Measurements from ENCODE around the gene PDPK1.

Gene PDPK1

GRCh38 chr16:2499890-2500429 lies 37.9 kb upstream of the PDPK1 start:
- TF ChIP-seq, protein P1, sequence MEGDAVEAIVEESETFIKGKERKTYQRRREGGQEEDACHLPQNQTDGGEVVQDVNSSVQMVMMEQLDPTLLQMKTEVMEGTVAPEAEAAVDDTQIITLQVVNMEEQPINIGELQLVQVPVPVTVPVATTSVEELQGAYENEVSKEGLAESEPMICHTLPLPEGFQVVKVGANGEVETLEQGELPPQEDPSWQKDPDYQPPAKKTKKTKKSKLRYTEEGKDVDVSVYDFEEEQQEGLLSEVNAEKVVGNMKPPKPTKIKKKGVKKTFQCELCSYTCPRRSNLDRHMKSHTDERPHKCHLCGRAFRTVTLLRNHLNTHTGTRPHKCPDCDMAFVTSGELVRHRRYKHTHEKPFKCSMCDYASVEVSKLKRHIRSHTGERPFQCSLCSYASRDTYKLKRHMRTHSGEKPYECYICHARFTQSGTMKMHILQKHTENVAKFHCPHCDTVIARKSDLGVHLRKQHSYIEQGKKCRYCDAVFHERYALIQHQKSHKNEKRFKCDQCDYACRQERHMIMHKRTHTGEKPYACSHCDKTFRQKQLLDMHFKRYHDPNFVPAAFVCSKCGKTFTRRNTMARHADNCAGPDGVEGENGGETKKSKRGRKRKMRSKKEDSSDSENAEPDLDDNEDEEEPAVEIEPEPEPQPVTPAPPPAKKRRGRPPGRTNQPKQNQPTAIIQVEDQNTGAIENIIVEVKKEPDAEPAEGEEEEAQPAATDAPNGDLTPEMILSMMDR (IDR thresholded peaks at IDR 0.05; ENCODE audit: low read depth, low read length, missing control alignments) = no peak
- in situ Hi-C loops (cut with HindIII; ENCODE audit: low sequenced_read_pairs) = no loop called here
- no peak overlapping the region for H3K4me3 ChIP-seq (ENCODE audit: low read depth, low read length)
- no peak for DNase-seq (ENCODE audit: low read depth)

- no peak for DNase-seq (ENCODE audit: low read depth)
- in situ Hi-C loops (cut with HindIII; ENCODE audit: low sequenced_read_pairs) = no loop called here
- no peak overlapping the region for H3K4me3 ChIP-seq (ENCODE audit: low read depth, low read length)
- TF ChIP-seq, protein P1 (IDR thresholded peaks at IDR 0.05; ENCODE audit: low read depth, low read length, missing control alignments) = no peak
These were observed 37.3 kb upstream of the PDPK1 start for GRCh38 chr16:2500430-2500917.

GRCh38 chr16:2500918-2501750 lies 36.7 kb upstream of the PDPK1 start:
- DNase-seq (ENCODE audit: low read depth) = peak; percentile 48
- H3K4me3 ChIP-seq (ENCODE audit: low read depth, low read length) = no peak overlapping the region
- in situ Hi-C loops (cut with HindIII; ENCODE audit: low sequenced_read_pairs) = no loop called here
- TF ChIP-seq, protein P1 (IDR thresholded peaks at IDR 0.05; ENCODE audit: low read depth, low read length, missing control alignments) = peak; percentile 94

- TF ChIP-seq, protein P1 (IDR thresholded peaks at IDR 0.05; ENCODE audit: low read depth, low read length, missing control alignments) = no peak
- no peak overlapping the region for H3K4me3 ChIP-seq (ENCODE audit: low read depth, low read length)
- in situ Hi-C loops (cut with HindIII; ENCODE audit: low sequenced_read_pairs) = no loop called here
- DNase-seq (ENCODE audit: low read depth) = no peak
These were observed 35.6 kb upstream of the PDPK1 start for GRCh38 chr16:2501946-2502895.

GRCh38 chr16:2505695-2506094 lies 32.1 kb upstream of the PDPK1 start:
- DNase-seq (ENCODE audit: low read depth) = no peak
- H3K4me3 ChIP-seq (ENCODE audit: low read depth, low read length) = no peak overlapping the region
- TF ChIP-seq, protein P1 (IDR thresholded peaks at IDR 0.05; ENCODE audit: low read depth, low read length, missing control alignments) = no peak
- in situ Hi-C loops (cut with HindIII; ENCODE audit: low sequenced_read_pairs) = no loop called here

DNA sequence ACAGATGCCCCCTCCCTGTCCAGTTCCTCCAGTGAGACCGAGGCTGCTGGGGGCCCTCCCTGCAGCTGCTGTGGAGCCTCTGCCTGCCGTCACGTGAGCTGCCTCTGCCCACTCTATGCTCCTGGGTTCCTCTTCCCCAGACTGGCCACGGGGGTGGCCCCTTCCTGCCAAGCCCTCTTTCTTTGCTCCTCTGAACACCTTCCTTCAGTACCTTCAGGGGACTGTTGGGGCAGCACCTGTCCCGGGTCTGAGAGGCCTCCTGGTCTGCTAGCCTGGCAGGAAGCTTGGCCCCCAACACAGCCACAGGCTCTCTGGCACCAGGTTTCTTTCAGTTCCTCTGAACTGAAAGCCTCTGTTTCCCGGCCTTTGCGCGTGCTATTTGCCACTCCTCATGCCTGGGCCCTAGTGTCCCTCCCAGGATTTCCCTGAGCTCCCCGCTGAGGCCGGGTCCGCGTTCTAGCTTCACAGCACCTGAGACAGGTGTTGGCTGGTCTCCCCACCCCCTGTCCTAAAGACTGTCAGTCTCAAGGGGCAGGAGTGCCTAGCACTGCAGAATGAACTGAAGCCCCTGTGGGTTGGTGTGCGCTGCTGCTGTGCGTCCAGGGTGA lies 30.7 kb upstream of the PDPK1 start:
- in situ Hi-C loops (cut with HindIII; ENCODE audit: low sequenced_read_pairs) = no loop called here
- H3K4me3 ChIP-seq (ENCODE audit: low read depth, low read length) = no peak overlapping the region
- TF ChIP-seq, protein P1 (IDR thresholded peaks at IDR 0.05; ENCODE audit: low read depth, low read length, missing control alignments) = no peak
- DNase-seq (ENCODE audit: low read depth) = no peak

Measured in astrocyte of the cerebellum (primary cell).